ENCODE data around the gene RAD51C.
"Not testable (repeated sequence)": the region's sequence is repeated elsewhere in the genome, so short reads cannot be mapped to it uniquely, and the experiment has no call there.

The RAD51C gene

GRCh38 chr17:58741121-58741625 lies 48.8 kb downstream of the RAD51C start:
- no peak for DNase-seq (ENCODE audit: low read depth)

GRCh38 chr17:58747674-58748073 lies 55.3 kb downstream of the RAD51C start:
- no peak for DNase-seq (ENCODE audit: low read depth)

- DNase-seq (ENCODE audit: low read depth), result not testable (repeated sequence)
Measured at GRCh38 chr17:58749627-58750026, 57.2 kb downstream of the RAD51C start.

GRCh38 chr17:58753026-58753425 lies 60.6 kb downstream of the RAD51C start:
- no peak for DNase-seq (ENCODE audit: low read depth)

GRCh38 chr17:58755269-58755576 lies 62.8 kb downstream of the RAD51C start:
- no peak for DNase-seq (ENCODE audit: low read depth)

GRCh38 chr17:58755577-58756245 lies 63.3 kb downstream of the RAD51C start, which contains the start of gene PPM1E:
Gene PPM1E, plus strand, starts transcription at chr17:58755854.
- DNase-seq (ENCODE audit: low read depth), result peak; percentile 27

- DNase-seq (ENCODE audit: low read depth), result no peak
Measured at GRCh38 chr17:58756246-58757161, 64.1 kb downstream of the RAD51C start.

- DNase-seq (ENCODE audit: low read depth), result no peak
Measured at GRCh38 chr17:58757162-58757613, 64.8 kb downstream of the RAD51C start.

GRCh38 chr17:58758890-58759289 lies 66.5 kb downstream of the RAD51C start:
- no peak for DNase-seq (ENCODE audit: low read depth)

- no peak for DNase-seq (ENCODE audit: low read depth)
Measured at GRCh38 chr17:58759522-58759921, 67.1 kb downstream of the RAD51C start.

- no peak for DNase-seq (ENCODE audit: low read depth)
Measured at GRCh38 chr17:58760248-58760647, 67.8 kb downstream of the RAD51C start.

GRCh38 chr17:58763263-58763662 lies 70.9 kb downstream of the RAD51C start:
- no peak for DNase-seq (ENCODE audit: low read depth)

- no peak for DNase-seq (ENCODE audit: low read depth)
Measured at GRCh38 chr17:58764373-58764772, 72.0 kb downstream of the RAD51C start.

- not testable (repeated sequence) for DNase-seq (ENCODE audit: low read depth)
Measured at GRCh38 chr17:58778482-58778881, 86.1 kb downstream of the RAD51C start.

GRCh38 chr17:58779446-58779845 lies 87.0 kb downstream of the RAD51C start:
- DNase-seq (ENCODE audit: low read depth), result no peak

GRCh38 chr17:58783380-58783779 lies 91.0 kb downstream of the RAD51C start:
- no peak for DNase-seq (ENCODE audit: low read depth)

GRCh38 chr17:58785097-58785496 lies 92.7 kb downstream of the RAD51C start:
- DNase-seq (ENCODE audit: low read depth), result no peak
